HepG2 (cell line): ENCODE results near the gene LRR1. TPM values are rescaled to one million over a fixed set of nuclear protein-coding genes. Genes with fewer than 3 reads are reported as not detected.
A peak's percentile ranks its signal among the peaks of the same experiment; 100 is the strongest.

Experiments used
- BORCS8-MEF2B ChIP-seq: sonication (generic); formaldehyde crosslinking; IDR thresholded peaks from 2 replicates; pipeline ENCODE4 v1.8.0; 2022; ENCODE audit warnings: mild to moderate bottlenecking, missing genetic modification reagents
- E2F1 ChIP-seq: sonication (generic); formaldehyde crosslinking; IDR thresholded peaks from 2 replicates; pipeline ENCODE4 v1.5.0; 2020; ENCODE audit warnings: missing genetic modification reagents
- FOSL1 ChIP-seq: sonication (generic); formaldehyde crosslinking; IDR thresholded peaks from 2 replicates; pipeline ENCODE4 v1.9.0; 2021; ENCODE audit warnings: missing genetic modification reagents, borderline replicate concordance
- HDAC2 ChIP-seq: sonication (generic); formaldehyde crosslinking; IDR thresholded peaks from 2 replicates; pipeline ENCODE4 v1.4.0; 2020; ENCODE audit warnings: missing genetic modification reagents
- JUND ChIP-seq: sonication (generic); formaldehyde crosslinking; IDR thresholded peaks from 2 replicates; pipeline ENCODE4 v1.8.0; 2022; ENCODE audit warnings: mild to moderate bottlenecking, missing genetic modification reagents
- MATR3 ChIP-seq: sonication (generic); formaldehyde crosslinking; IDR thresholded peaks from 2 replicates; pipeline ENCODE4 v1.4.0; 2020; ENCODE audit warnings: missing genetic modification reagents
- MLLT10 ChIP-seq: sonication (generic); formaldehyde crosslinking; IDR thresholded peaks from 2 replicates; pipeline ENCODE4 v1.4.0; 2020; ENCODE audit warnings: missing genetic modification reagents
- RBM22 ChIP-seq: fragments of 200-400 bp; formaldehyde crosslinking; optimal IDR thresholded peaks from 2 replicates; pipeline ENCODE3; 2017; ENCODE audit warnings: mild to moderate bottlenecking, low read length, moderate library complexity
- SMARCE1 ChIP-seq: fragments of 450-650 bp; IDR thresholded peaks from 2 replicates; pipeline ENCODE4 v1.6.1; 2017; ENCODE audit warnings: borderline replicate concordance
- SOX6 ChIP-seq, 2 experiments: fragments of 450-650 bp in 1 of 2; sonication (generic) in 1 of 2; formaldehyde crosslinking in 1 of 2; IDR thresholded peaks; 2 replicates each; pipeline versions ENCODE4 v1.4.0 to v1.6.1; 2017 to 2020; ENCODE audit warnings: antibody characterized with exemption in 1 of 2, mild to moderate bottlenecking in 1 of 2, missing genetic modification reagents in 1 of 2
- TBL1XR1 ChIP-seq: fragments of 150-350 bp; IDR thresholded peaks from 2 replicates; pipeline ENCODE4 v1.6.1; 2014; ENCODE audit warnings: borderline replicate concordance, low read length; ENCODE audit not compliant: partially characterized antibody
- TCF7 ChIP-seq: sonication (generic); IDR thresholded peaks from 2 replicates; pipeline ENCODE4 v1.6.1; 2016; ENCODE audit warnings: antibody characterized with exemption, low read depth
- TEAD3 ChIP-seq: optimal IDR thresholded peaks from 2 replicates; pipeline ENCODE3; 2016; ENCODE audit warnings: borderline replicate concordance
- ZNF10 ChIP-seq: sonication (generic); formaldehyde crosslinking; IDR thresholded peaks from 2 replicates; pipeline ENCODE4 v1.4.0; 2020; ENCODE audit warnings: mild to moderate bottlenecking, low read depth, missing genetic modification reagents, borderline replicate concordance
- ZNF136 ChIP-seq: sonication (generic); formaldehyde crosslinking; IDR thresholded peaks from 2 replicates; pipeline ENCODE4 v1.8.1; 2022; ENCODE audit warnings: low read depth, mild to moderate bottlenecking, moderate library complexity, missing genetic modification reagents
- ZNF430 ChIP-seq: sonication (generic); formaldehyde crosslinking; IDR thresholded peaks from 2 replicates; pipeline ENCODE4 v1.9.0; 2021; ENCODE audit warnings: mild to moderate bottlenecking, missing genetic modification reagents
- ZNF501 ChIP-seq: sonication (generic); formaldehyde crosslinking; IDR thresholded peaks from 2 replicates; pipeline ENCODE4 v1.5.1; 2020; ENCODE audit warnings: mild to moderate bottlenecking, moderate library complexity, missing genetic modification reagents
- ZNF772 ChIP-seq: sonication (generic); formaldehyde crosslinking; IDR thresholded peaks from 2 replicates; pipeline ENCODE4 v1.5.0; 2020; ENCODE audit warnings: mild to moderate bottlenecking, missing genetic modification reagents
- ZNF782 ChIP-seq: sonication (generic); formaldehyde crosslinking; IDR thresholded peaks from 2 replicates; pipeline ENCODE4 v1.4.0; 2020; ENCODE audit warnings: missing genetic modification reagents, mild to moderate bottlenecking, borderline replicate concordance
- ZSCAN25 ChIP-seq: sonication (generic); formaldehyde crosslinking; IDR thresholded peaks from 2 replicates; pipeline ENCODE4 v1.8.0; 2022; ENCODE audit warnings: mild to moderate bottlenecking, missing genetic modification reagents
- polyA plus RNA-seq, 8 experiments: library from polyadenylated mRNA; depleted of rRNA in 3 of 8; stranded (reverse) in 7 of 8; unstranded in 1 of 8; fragments of >200 nt; fragmentation: Illumina TruSeq in 4 of 8; extraction: Trizol in 4 of 8; gene quantifications; 2 replicates each; pipeline versions ENCODE4 v1.2.1 to v1.2.3, GENCODE V29; 2011 to 2016; ENCODE audit warnings: low read depth in 4 of 8, missing spikeins in 1 of 8, mixed read lengths in 1 of 8; ENCODE audit not compliant: insufficient read depth in 1 of 8
- total RNA-seq, 5 experiments: library from RNA; depleted of rRNA; stranded (reverse); fragments of >200 nt; fragmentation: Illumina TruSeq; extraction: Trizol; gene quantifications; 2 replicates each; pipeline ENCODE4 v1.2.3, GENCODE V29; 2016; ENCODE audit warnings: low read depth in 1 of 5
- TF ChIP-seq, protein P1 (sequence below): sonication (generic); formaldehyde crosslinking; IDR thresholded peaks from 2 replicates; pipeline ENCODE4 v1.4.0; 2020; ENCODE audit warnings: missing genetic modification reagents
- TF ChIP-seq, protein P2 (sequence below): fragments of 450-650 bp; IDR thresholded peaks from 2 replicates; pipeline ENCODE4 v1.6.1; 2017; ENCODE audit warnings: mild to moderate bottlenecking

The LRR1 gene
- total and polyA plus RNA-seq, 2 of the 13 experiments (the other 11 are each of a cell fraction or from before 2014, with no cell fraction given), result 7.0 to 36.2 TPM

DNA sequence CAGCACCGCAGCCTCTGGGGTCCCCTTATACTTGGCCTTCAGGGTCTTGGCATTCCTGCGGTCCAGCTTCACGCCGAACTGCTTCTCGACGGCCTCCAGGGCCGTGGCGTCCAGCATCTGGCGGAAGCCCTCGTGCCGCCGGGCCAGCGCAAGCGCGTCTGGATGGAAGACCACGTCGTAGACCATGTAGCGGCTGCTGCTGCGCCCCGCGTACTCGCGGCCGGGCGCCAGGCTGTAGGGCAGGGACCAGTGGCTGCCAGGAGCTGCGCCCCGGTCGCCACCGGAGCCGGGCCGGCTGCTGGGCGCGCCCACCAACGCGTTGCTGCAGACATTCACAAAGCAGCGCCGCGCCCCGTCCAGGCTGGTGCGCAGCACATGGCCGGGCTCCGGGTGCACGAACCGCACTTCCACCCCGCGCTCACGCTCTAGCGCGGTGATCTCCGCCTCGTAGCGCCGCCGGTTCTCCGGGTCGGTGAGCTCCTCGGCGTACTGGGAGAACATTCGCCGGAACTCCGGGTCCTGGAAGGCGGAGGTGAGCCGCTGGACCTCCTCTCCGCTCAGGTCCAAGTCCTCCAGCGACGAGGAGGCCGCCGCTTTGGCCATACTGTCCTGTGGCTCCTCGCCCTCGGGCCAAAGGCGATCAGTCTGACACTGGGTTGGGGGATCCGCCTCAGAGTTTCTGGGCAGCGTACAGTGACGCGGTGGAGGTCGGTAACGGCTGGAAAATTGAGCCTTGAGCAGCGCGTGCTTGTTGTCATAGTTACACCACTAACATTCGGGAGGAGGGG, 36.0 kb downstream of the LRR1 start, which contains the start of gene DNAAF2 (continued):
- TF ChIP-seq RBM22, result peak; percentile 20
- no peak for TF ChIP-seq MLLT10 (CRISPR knock-in tag)
- TF ChIP-seq TCF7, result no peak
- no peak for TF ChIP-seq SOX6 (IDR thresholded peaks at IDR 0.05)
- peak; percentile 50 for TF ChIP-seq SOX6 (CRISPR knock-in tag; IDR thresholded peaks at IDR 0.05)
- TF ChIP-seq SMARCE1, result no peak
- TF ChIP-seq ZNF782, result peak; percentile 21; the same call in 1 of the 2 replicates
- TF ChIP-seq BORCS8-MEF2B (CRISPR knock-in tag), result 0 out of 2 replicates have a peak, but pooled peaks have one; percentile 21
- 0 out of 2 replicates have a peak, but pooled peaks have one; percentile 46 for TF ChIP-seq ZNF501 (CRISPR knock-in tag)
- TF ChIP-seq, protein P1, sequence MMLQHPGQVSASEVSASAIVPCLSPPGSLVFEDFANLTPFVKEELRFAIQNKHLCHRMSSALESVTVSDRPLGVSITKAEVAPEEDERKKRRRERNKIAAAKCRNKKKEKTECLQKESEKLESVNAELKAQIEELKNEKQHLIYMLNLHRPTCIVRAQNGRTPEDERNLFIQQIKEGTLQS (CRISPR knock-in tag), result no peak
- TF ChIP-seq ZNF430 (CRISPR knock-in tag), result no peak; the same call in 1 of the 2 replicates
- TF ChIP-seq E2F1 (CRISPR knock-in tag), result no peak
- TF ChIP-seq, protein P2, sequence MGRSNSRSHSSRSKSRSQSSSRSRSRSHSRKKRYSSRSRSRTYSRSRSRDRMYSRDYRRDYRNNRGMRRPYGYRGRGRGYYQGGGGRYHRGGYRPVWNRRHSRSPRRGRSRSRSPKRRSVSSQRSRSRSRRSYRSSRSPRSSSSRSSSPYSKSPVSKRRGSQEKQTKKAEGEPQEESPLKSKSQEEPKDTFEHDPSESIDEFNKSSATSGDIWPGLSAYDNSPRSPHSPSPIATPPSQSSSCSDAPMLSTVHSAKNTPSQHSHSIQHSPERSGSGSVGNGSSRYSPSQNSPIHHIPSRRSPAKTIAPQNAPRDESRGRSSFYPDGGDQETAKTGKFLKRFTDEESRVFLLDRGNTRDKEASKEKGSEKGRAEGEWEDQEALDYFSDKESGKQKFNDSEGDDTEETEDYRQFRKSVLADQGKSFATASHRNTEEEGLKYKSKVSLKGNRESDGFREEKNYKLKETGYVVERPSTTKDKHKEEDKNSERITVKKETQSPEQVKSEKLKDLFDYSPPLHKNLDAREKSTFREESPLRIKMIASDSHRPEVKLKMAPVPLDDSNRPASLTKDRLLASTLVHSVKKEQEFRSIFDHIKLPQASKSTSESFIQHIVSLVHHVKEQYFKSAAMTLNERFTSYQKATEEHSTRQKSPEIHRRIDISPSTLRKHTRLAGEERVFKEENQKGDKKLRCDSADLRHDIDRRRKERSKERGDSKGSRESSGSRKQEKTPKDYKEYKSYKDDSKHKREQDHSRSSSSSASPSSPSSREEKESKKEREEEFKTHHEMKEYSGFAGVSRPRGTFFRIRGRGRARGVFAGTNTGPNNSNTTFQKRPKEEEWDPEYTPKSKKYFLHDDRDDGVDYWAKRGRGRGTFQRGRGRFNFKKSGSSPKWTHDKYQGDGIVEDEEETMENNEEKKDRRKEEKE, result no peak
- no peak for TF ChIP-seq ZNF136 (CRISPR knock-in tag)
- TF ChIP-seq ZNF772 (CRISPR knock-in tag), result peak; percentile 49
- peak; percentile 11; the same call in 1 of the 2 replicates for TF ChIP-seq HDAC2 (CRISPR knock-in tag)
- no peak for TF ChIP-seq TBL1XR1
- no peak for TF ChIP-seq JUND (CRISPR knock-in tag)
- no peak for TF ChIP-seq ZNF10 (CRISPR knock-in tag)
- TF ChIP-seq MATR3 (CRISPR knock-in tag), result no peak
- no peak for TF ChIP-seq FOSL1 (CRISPR knock-in tag)
- TF ChIP-seq TEAD3 (CRISPR knock-in tag), result no peak
- TF ChIP-seq ZSCAN25 (CRISPR knock-in tag), result no peak
